ENCODE measurements around the gene USH1C. TPM values are rescaled to one million over a fixed set of nuclear protein-coding genes. Genes with fewer than 3 reads are reported as not detected.

The USH1C gene
- total and polyA plus RNA-seq, 12 donors = 0.22 to 1.9 (median 0.97) TPM; not detected in 9

DNA sequence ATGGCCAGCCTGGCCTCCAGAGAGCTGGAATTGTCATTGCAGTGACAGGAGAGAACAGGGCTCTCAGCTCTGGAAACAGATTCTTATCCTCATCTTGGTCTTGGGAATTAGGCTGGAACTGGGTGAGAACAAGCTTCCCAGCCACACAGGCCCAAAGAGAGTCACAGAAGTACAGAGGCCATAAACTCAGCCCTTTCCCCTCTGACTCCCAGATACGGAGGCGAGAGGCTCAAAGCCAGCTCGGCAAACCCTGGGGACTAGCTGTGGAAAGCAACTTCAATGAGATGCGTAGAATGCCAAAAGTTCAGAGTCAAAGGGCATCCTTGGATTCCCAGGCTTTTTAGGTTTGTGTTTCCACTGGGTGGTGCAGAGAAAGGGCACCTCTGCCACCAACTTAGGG lies 53.3 kb downstream of the USH1C start:
- DNase-seq (peak; percentile 40 to 60), ATAC-seq (peak in 7 of 8 donors; percentile 27 to 81 (median 73))
- WGBS, 2 donors = 72 to 80% methylated on average over 4 of the region's 4 CpGs
- Histone ChIP-seq H3K9me3 (no peaks in the 10 kb centered on the region), H3K4me1 (peaks cover 0 to 12% (median 0%) of the 10 kb centered on the region in 9 donors), H3K27ac (no peak overlapping the region), H3K36me3 (no peaks in the 10 kb centered on the region), H3K27me3 (peaks cover 0 to 16% (median 0%) of the 10 kb centered on the region in 7 donors), H3K4me3 (no peak overlapping the region)
- TF ChIP-seq, protein P1, sequence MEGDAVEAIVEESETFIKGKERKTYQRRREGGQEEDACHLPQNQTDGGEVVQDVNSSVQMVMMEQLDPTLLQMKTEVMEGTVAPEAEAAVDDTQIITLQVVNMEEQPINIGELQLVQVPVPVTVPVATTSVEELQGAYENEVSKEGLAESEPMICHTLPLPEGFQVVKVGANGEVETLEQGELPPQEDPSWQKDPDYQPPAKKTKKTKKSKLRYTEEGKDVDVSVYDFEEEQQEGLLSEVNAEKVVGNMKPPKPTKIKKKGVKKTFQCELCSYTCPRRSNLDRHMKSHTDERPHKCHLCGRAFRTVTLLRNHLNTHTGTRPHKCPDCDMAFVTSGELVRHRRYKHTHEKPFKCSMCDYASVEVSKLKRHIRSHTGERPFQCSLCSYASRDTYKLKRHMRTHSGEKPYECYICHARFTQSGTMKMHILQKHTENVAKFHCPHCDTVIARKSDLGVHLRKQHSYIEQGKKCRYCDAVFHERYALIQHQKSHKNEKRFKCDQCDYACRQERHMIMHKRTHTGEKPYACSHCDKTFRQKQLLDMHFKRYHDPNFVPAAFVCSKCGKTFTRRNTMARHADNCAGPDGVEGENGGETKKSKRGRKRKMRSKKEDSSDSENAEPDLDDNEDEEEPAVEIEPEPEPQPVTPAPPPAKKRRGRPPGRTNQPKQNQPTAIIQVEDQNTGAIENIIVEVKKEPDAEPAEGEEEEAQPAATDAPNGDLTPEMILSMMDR (IDR thresholded peaks at IDR 0.05) = no peak
- intact Hi-C loops (cut with DNase I) = no loop called here

DNA sequence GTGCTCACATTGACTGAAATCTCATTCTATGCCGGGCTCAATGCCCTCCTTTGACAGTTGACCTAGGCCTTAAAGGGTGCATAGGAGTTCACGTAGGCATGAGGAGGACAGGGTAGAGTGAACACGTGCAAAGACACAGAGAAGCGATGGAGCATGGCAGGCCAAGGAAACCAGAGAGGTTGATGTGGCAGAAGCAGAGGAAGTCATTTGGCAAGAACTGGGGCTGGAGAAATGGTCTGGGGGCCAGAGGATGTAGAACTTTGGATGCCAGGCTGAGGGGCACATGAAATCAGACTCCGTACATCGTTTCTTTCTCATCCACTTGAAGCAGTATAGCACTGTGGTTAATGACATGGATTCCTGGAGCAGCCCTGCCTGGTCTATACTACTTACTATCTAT lies 54.0 kb downstream of the USH1C start:
- WGBS, 2 donors = 86 to 90% methylated on average over 6 of the region's 6 CpGs
- Histone ChIP-seq H3K36me3 (no peaks in the 10 kb centered on the region), H3K4me1 (peaks cover 0 to 12% (median 0%) of the 10 kb centered on the region in 9 donors), H3K4me3 (no peak overlapping the region), H3K9me3 (no peaks in the 10 kb centered on the region), H3K27ac (no peak overlapping the region), H3K27me3 (peaks cover 0 to 13% (median 0%) of the 10 kb centered on the region in 7 donors)
- ATAC-seq = no peak
- no peak for DNase-seq
- TF ChIP-seq, protein P1 (IDR thresholded peaks at IDR 0.05) = no peak
- intact Hi-C loops (cut with DNase I) = no loop called here

DNA sequence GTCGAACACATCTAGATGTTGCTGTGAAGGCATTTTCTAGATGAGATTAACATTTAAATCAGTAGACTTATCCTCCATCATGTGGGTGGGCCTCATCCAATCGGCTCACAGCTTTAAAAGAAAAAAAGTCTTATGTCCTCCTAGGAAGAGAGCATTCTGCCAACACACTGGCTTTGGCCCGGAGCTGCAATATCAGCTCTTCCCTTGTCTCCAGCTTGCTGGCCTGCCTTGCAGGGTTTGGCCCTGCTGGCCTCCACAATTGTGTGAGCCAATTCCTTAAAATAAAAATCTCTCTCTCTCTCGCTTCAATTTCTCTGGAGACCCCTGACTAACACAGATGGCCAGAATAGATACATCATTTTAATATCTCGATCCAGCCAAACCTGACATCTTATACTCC lies 54.5 kb downstream of the USH1C start:
- H3K4me3 ChIP-seq = no peak overlapping the region
- WGBS, 2 donors = 54 to 73% methylated on average over 5 of the region's 5 CpGs
- no peaks in the 10 kb centered on the region for H3K9me3 ChIP-seq
- TF ChIP-seq, protein P1 (IDR thresholded peaks at IDR 0.05) = no peak
- intact Hi-C loops (cut with DNase I) = no loop called here
- H3K27me3 ChIP-seq = peaks cover 0 to 10% (median 0%) of the 10 kb centered on the region in 7 donors
- DNase-seq (no peak), ATAC-seq (peak in 2 of 8 donors; percentile 34 to 35)
- no peaks in the 10 kb centered on the region for H3K36me3 ChIP-seq
- no peak overlapping the region for H3K27ac ChIP-seq
- H3K4me1 ChIP-seq = peaks cover 0 to 12% (median 0%) of the 10 kb centered on the region in 9 donors

DNA sequence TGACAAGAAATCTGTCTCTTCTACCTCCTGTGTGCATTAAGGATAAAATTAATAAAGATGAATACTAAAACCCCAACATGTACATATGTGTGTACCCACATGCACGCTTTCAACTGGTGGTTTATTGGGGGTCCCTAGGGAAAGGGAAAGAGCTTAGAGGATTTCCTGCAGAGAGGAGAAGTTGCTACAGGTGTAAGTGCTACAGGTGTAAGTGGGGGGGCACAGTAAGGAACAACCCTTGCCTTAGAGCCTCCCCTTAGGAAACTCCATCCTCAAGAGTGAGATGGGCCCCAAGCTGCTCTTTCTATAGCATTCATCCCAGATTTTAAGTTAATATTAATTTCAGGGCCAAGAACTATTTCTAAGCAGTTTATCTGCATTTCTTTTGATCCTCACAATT lies 55.7 kb downstream of the USH1C start:
- intact Hi-C loops (cut with DNase I) = no loop called here

More for the DNA sequence above, 55.7 kb downstream of the USH1C start:
- Histone ChIP-seq H3K36me3 (no peaks in the 10 kb centered on the region), H3K27me3 (peaks cover 0 to 5% (median 0%) of the 10 kb centered on the region in 7 donors), H3K4me3 (no peak overlapping the region), H3K9me3 (peaks cover 0 to 5% (median 0%) of the 10 kb centered on the region in 11 donors), H3K4me1 (peaks cover 0 to 12% (median 0%) of the 10 kb centered on the region in 9 donors), H3K27ac (no peak overlapping the region)
- ATAC-seq = no peak
- TF ChIP-seq, protein P1 (IDR thresholded peaks at IDR 0.05) = no peak
- DNase-seq = no peak
- WGBS, 2 donors = 81 to 96% methylated on average over 1 of the region's 1 CpG
